GM23248 (cell line): ENCODE measurements around the gene NEDD9.

Source experiments
- EZH2 ChIP-seq: fragments of 200-600 bp; sonication (generic); IDR thresholded peaks from 2 replicates; pipeline ENCODE4 v1.6.1; 2018; ENCODE audit warnings: antibody characterized with exemption, mild to moderate bottlenecking; ENCODE audit not compliant: insufficient read depth, poor library complexity, severe bottlenecking
- EZH2phosphoT487 ChIP-seq: fragments of 200-600 bp; sonication (generic); IDR thresholded peaks from 2 replicates; pipeline ENCODE4 v1.6.1; 2018; ENCODE audit warnings: antibody characterized with exemption, moderate library complexity, mild to moderate bottlenecking, low read depth; ENCODE audit not compliant: insufficient read depth

DNA sequence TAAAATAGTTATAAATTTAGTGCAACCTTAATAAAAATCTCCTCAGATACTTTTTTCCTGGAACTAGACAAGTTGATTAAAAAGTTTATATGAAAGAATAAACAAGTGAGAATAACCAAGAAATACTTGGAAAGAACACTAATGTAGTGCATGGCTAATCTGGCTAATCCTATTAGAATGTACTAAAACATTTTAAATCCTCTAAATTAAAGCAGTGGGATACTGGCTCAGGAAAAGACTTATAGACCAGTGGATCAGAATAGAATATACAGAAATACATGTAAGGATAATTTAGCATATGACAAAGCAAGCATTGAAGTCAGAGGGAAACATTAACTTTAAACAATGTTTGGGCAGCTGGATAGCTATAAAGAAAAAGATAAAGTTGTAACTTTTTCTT is 79.9 kb downstream of the NEDD9 start:
- TF ChIP-seq EZH2 (no peak), EZH2phosphoT487 (no peak)
